SIG-M5 treated with dmso at 0.1 percent for 504 hours (cell line): ENCODE data around the gene SCN8A.
A peak's percentile ranks its signal among the peaks of the same experiment; 100 is the strongest.
"Not testable (repeated sequence)": the region's sequence is repeated elsewhere in the genome, so short reads cannot be mapped to it uniquely, and the experiment has no call there.

Experiments
- DNase-seq: peaks from one replicate; lab custom pipeline; 2025; ENCODE audit not compliant: unreplicated experiment; lab: John Stamatoyannopoulos, UW

The SCN8A gene

DNA sequence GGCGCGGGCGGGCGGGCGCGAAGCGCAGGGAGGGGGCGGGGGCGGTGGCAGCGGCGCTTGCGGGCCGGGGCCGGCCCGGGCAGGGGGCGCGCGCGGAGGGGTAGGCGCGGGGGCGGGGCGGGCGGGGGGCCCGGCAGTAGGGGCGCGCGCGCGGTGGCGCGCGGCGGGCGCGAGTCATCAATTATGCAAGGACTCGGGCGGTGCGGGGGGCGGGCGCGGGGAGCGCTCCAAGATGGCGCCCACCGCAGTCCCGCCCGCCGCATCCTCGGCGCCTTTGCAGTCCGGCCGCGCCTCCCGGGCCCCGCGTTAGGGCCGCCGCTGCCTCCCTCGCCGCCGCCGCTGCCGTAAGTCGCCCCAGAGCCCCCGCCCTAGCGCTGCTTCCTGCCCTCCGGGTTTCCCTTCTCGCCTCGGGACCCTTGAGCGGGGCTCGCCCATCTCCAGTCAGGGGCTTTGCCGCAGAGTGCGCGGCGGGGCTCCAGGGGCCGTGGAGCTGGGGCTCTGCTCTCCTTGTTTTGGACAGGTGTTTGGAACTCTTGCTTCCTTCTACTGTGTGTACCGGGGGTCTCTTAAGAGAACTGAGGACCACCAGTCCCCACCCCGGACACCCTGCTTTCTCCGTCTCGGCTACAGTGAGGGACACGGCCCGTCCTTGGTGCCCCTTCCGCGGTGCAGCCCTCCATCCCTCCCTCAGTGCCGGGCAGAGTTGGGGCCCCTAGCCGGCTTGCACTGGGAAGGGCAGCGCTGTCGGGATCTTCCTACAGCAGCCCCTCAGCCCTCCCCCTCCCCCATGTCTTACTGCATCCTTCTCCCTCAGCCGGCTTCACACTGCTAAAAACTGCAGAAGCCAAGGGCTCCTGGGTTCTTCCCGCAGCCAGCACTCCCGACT, at the start of gene SCN8A:
TSS of gene SCN8A (plus strand) at position 218 of the 886 bp plus-strand sequence. CDS start 71,585 bp downstream, outside the sequence.
- DNase-seq = peak; percentile 27

DNA sequence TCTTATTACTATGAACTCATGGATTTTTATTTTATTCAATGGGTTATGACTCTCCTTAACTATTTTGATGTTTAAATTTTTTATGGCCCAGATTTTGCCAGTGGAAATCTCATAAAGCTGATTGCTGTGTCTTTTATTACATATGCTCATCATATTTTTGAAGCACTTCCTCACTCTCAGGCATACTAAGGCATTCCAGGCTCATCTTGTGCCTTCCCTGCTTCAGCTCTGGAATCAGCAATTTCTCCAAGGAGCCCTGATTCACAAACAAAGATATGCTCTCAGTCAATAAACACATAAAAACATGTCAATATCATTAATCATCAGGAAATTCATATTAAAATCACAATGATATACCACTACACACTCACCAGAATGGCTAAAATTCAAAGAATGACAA, 44.9 kb upstream of the SCN8A start:
- DNase-seq = no peak

DNA sequence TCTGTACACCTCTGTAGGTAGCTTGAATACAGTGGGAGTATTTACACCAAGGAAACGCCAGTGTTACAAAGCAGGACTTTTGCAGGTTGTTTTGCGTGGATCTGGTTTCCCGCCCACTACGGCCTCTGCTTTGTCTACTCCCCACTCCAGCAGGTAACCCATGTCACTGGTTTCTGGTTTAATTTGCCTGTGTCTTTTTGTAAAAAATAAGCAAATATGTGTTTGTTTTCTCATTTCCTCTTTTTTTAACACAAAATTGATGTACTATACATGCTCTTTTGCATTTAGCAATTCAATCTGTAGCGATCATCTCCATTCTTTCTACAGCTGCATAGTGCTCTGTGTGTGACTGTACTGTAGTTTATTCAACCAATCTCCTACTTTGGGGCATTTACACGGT, 43.4 kb upstream of the SCN8A start:
- DNase-seq = no peak

DNA sequence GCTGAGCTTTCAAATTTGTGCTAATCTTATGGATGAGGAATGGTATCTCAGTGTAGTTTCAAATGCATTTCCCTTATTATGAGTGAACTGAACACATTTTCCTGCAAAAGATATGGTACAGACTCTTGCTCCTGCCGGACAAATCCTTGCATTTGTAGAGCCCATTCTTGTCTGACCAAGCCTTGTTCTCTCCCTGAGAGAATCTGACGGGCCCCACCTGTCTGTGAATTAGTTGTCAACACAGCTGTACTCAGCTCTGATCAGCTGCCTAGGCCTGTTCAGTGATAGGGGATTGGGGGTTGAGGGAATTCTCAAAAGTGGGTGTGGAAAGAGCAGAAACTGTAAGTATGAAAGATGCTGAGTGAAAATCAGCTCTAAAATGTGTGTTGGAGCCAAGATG, 42.8 kb upstream of the SCN8A start:
- DNase-seq = no peak

DNA sequence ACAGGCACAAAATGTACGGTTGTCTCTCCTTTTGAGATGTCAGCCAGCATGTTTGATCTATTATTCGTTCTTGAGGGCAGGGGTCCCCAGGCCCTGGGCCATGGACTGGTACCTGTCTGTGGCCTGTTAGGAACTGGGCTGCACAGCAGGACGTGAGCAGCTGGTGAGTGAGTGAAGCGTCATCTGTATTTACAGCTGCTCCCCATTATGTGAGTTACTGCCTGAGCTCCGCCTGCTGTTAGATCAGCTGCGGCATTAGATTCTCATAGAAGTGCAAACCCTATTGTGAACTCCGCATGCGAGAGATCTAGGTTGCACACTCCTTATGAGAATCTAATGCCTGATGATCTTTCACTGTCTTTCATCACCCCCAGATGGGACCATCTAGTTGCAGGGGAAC, 41.4 kb upstream of the SCN8A start:
- DNase-seq = no peak

DNA sequence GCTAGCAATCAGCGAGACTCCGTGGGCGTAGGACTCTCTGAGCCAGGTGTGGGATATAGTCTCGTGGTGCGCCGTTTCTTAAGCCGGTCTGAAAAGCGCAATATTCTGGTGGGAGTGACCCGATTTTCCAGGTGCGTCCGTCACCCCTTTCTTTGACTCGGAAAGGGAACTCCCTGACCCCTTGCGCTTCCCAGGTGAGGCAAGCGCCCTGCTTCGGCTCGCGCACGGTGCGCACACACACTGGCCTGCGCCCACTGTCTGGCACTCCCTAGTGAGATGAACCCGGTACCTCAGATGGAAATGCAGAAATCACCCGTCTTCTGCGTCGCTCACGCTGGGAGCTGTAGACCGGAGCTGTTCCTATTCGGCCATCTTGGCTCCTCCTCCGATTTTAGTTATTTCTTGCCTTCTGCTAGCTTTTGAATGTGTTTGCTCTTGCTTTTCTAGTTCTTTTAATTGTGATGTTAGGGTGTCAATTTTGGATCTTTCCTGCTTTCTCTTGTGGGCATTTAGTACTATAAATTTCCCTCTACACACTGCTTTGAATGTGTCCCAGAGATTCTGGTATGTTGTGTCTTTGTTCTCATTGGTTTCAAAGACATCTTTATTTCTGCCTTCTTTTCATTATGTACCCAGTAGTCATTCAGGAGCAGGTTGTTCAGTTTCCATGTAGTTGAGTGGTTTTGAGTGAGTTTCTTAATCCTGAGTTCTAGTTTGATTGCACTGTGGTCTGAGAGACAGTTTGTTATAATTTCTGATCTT, 22.6 kb upstream of the SCN8A start:
- DNase-seq = not testable (repeated sequence)

DNA sequence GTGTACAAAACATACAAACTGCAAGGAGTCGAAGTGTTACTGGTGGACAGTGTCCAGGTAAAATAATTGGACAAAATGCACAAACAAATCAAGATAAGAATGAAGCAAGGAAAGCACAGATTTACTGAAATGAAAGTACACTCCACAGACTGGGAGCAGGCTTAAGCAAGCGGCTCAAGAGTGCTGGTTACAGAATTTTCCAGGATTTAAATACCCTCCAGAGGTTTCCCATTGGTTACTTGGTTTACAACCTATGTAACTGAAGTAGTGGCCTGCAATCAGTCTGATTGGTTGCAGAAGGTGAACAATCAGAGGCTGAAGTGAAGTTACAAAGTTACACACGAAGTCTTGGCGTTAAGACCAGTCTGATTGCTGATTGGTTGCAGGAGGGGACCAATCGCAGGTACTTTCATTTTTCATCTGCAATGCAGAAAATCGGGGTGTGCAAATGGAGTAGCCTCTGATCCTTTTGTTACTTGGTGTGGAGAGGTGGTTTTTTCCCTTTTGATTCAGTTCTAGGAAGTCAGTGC, 11.6 kb upstream of the SCN8A start:
- no peak for DNase-seq

DNA sequence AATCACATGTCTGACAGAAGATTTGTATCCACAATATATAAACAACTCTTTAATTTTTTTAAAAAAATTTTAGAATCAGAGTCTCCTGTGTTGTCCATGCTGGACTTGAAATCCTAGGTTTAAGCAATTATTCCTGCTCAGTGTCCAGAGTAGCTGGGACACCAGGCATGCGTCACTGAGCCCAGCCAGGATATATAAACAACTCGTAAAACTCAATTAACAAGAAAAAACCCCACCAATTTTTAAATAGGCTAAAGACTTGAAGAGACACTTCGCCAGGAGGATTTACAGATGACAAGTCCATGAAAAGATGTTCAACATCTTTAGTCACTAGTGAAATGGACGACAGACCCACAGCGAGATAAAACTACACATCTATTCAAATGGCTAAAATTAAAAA, 2.0 kb upstream of the SCN8A start:
- DNase-seq = no peak

DNA sequence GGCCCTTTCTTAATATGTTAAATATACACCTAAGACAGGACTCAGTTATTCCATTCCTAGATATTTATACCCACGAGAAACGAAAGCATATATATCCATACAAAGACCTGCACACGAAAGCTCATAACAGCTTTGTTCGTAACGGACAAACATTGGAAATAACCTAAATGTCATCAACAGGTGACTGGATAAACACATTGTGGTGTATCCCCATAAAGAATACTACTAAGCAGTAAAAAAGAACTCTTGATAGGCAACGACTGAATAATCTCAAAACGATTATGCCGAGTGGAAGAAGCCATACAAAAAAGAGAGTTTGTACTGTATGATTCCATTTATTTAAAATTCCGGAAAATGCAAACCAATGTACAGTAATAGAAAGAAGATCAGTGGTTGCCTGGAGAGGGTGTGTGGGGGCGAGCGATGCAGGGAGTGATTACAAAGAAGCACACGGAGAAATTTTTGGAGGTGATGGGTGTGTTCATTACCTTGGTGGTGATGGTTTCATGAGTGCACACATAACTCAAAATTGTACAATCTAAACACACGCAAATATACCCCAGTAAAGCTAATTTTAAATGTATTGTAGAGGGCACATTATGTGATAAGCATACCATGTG, 1.4 kb upstream of the SCN8A start:
- DNase-seq = no peak

DNA sequence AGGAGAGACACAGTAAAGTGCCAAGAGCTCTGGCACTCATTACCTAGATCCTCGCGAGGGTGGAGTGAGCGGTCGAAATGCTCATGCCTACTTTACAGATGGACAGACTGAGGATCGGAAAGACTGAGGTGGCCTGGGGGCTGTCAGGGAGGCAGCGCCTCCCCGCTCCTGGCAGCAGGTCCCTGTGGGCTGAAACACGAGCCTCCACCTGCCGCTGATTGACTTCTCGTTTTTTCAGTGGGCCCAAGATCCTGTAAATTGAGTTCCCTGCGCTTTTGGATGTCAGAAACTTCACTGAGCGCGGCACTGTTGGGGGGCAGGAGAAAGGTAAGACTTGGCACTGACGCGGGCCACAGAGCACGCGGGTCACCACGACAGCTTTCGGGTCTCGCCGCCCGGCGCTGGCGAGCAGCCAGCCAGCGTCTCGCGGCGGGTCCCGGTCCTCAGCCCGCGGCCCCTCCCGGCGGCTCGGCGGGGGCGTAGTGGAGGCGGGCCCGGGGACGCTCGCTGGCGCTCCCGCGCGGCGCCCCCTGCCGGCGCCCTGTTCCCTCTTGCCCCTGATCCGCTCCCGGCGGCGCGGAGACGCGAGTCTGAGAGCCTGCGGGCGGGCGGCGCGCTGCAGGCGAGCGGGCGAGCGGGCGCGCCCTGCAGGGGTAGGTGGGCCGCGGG, 552 bp upstream of the SCN8A start:
- DNase-seq = peak; percentile 74

DNA sequence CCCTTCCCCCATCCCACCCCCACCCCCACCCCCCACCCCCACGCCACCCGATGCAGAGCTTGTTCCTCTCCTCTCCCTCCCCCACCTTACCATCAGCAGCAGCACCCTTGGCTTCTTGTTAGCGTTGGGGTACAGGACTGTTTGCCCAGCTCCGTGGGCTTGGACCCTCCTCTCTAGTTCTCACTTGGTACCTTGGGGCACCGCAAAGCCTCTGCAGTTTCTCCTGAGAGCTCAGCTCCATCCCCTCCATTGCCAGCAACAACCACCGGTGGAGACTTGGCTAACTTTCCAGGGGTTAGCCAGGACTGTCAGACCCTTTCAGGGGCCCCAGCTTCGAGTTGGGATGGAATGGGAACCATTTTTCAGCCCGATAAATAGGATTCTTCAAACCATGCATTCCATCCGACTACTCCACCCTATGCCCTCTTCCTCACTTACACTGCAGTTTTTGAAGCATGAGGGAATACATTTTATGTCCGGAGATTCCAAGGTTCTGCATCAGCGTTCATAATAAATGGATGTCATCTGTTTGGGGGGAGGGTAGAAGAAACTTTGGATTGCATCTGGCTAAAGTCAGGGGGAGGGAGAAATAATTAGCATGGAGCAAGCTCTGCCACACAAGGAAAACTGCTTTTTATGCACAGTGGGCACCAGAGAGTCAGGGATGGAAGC, 1.1 kb downstream of the SCN8A start:
- DNase-seq = no peak

DNA sequence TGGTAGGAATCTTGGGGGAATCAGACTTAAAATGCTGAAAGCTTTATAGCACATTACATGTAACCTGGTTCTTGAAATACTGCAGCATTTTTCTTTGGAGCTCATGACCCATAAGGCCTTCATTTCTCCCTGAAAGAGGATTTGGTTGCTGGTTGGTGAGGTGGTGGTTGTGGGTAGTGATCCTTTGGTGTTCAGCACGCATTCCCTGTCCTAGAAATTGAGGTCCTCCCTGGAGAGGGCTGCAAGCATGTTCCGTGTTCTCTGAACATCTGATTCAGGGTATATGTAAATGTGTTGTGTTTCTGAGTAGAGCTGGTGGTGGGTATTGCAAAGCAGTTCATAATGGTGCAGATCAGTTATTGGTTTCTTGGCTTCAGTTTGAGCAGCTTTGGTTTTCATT, 2.0 kb downstream of the SCN8A start:
- no peak for DNase-seq

DNA sequence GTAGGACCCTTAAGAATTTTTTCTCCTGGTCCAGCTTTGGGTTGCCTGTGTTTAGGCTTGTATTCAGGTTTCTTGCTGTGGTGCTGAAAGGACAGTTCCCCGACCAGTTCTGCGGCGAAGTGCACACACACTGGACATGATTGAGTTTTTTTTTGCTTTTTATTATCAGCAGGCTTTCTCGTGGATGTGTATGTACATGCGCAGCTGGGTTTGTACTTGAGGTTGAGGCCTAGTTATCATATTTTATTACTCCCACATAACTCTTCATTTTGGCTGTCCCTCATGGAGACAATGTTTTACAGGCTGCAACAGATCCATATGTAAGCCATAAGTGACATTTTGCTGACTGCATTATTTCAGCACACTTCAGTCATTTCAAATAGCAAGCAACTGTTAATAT, 2.5 kb downstream of the SCN8A start:
- peak; percentile 53 for DNase-seq

DNA sequence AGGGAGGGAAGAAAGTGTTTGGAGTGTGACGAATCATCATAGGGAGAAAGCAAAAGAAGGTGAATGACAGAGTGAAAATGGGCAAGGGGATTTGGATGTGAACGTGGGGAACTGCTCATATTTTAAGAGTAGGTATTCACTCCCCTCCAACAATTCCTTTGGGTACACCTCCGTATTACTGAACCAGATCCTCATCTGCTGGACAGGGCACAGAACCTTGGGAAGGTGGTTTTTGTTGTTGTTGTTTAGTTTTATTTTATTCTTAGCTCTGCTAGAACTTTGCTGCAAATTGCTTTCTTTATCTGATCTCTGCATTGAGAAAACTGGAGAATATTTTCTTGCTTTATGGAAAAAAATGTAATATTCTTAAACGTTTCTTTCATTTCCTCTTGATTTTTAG, 7.1 kb downstream of the SCN8A start:
- DNase-seq = no peak

DNA sequence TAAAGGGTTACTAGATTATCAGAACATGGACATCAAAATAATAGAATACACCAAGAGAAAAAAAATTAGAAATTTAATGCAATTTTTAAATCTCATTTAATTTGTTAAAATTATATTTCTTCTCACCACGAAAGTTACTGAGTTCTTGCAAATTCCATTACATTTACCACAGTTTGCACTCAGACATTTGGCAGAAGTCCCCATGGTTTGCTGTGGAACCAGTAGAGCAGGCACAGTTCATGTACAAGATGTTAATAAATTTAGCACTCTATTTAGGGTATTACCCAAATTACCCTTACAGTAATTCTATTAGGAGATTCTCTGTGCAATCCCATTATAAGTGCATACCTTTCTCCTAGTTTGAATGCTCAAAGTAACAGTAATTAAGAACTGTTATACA, 9.7 kb downstream of the SCN8A start:
- no peak for DNase-seq

DNA sequence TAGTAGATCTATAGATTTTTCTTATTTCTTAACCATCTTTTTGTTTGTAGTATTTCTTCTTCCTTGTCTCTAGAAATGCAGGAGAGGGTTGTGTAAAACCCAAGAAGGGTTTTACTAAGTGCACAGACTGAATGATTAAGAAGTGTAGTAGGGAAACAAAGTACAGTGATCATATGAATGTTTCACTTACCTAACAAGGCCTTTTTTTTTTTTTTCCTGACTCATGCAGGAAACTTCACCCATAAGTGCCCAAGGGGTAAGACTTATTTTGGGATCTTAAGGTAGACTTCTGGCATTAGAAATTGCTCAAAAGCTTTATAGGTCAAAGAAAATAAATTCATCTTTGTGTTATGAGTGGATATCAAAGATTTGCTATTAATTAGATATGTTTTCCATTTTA, 10.2 kb downstream of the SCN8A start:
- DNase-seq = no peak

DNA sequence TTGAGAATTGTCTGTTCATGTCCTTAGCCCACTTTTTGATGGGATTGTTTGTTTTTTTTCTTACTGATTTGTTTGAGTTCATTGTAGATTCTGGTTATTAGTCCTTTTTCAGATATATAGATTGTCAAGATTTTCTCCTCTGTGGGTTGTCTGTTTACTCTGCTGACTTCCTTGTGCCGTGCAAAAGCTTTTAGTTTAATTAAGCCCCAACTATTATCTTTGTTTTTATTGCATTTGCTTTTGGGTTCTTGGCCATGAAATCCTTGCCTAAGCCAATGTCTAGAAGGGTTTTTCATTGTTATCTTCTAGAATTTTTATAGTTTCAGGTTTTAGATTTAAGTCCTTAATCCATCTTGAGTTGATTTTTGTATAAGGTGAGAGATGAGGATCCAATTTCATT, 14.9 kb downstream of the SCN8A start:
- not testable (repeated sequence) for DNase-seq

DNA sequence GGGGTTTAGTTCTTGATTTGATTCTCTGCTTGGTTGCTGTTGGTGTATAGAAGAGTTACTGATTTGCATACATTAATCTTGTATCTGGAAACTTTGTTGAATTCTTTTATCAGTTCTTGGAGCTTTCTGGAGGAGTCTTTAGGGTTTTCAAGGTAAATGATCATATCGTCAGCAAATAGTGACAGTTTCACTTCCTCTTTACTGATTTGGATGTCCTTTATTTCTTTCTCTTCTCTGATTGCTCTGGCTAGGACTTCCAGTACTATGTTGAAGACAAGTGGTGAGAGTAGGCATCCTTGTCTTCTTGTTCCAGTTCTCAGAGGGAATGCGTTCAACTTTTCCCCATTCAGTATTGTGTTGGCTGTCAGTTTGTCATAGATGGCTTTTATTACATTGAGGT, 16.2 kb downstream of the SCN8A start:
- DNase-seq = not testable (repeated sequence)

DNA sequence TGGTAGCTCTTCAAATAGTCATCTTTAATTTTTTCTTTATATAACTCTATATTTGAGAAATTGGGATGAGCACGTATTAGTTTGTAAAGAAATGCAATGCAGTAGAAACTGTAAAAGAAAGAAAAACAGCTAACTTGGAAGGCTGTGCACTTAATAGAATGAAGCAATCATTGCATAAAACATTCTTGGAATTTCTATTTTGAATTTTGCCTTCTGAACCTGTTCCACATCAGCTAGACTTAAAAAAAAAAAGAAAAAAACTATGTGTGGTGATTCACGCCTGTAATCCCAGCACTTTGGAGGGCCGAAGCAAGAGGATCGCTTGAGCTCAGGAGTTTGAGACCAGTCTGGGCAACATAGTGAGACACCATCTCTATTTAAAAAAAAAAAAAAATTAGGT, 29.4 kb downstream of the SCN8A start:
- DNase-seq = no peak

DNA sequence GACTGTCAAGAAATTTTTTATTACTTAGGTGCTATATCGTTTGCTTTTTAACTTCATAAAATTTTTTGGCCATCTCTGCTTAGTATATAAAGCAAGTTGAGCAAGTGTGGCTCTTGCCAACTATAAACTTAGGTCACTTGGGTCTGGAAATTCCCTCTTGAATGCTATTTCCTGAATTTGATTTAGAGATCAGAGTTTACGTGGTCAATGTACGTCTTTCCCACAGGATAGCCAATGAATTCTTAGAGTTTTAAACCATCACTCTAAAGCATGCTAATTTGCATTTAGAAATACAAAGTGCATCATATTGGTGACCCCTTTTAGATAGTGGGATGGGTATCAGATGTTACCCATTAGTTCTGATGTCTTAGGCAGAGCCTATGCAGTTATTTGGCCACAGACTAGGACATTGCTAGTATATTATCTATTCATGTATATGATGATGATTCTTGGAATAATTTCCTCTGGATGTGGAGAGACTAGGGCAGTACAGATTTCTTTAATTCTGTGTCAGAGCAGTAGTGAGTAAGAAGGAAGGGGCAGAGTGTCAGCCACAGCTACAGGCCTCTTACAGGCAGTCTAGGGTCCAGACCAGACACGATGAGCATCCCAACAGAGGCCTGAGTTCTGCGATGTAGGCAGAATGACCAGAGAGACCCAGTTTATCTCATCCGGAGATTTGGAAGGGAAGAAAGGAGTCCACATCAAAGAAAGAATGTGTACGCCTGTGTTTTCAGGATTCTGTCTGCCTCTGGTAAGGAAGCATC, 30.3 kb downstream of the SCN8A start:
- DNase-seq = no peak
